Central memory CD4-positive, alpha-beta T cell (primary cell): ENCODE measurements around the gene POLA2.

Experiments
- DNase-seq: peaks from one replicate; pipeline ENCODE4 v3.0.0; 2022

POLA2 gene

DNA sequence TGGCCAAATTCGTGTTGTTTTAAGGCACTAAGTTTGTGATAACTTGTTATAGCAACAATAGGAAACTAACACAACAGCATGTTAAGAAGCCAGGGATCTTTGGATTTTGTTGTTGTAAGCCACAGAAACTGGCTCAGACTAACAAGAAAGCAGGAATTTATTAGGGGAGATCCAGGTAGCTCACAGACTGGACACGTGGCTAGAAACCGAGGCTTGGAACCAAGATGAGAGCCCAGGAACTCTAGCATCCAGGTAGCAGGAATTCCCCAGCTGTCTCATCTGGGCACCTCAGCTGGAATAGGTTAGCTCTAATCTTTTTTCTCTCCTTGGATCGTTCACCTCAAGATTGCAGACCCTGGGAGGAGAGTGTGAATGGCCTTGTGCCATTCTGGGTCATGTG is 24.9 kb downstream of the POLA2 start:
- no peak for DNase-seq

DNA sequence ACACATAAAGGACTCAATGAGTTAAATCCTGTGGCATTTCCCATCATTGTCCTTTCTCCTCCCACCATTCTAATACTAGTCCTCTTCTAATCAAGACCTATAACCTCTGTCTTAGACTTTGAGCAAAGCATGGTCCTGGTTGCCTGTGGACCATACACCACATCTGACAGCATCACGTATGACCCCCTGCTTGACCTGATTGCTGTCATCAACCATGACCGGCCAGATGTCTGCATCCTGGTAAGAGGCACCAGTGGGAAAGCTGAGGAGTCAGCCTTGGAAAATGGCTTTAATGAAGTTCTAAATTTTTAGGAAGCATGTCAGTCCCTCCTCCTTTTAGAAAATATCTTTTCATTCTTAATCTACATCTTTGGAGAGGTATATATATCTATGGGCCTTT is 25.8 kb downstream of the POLA2 start:
- DNase-seq = no peak

DNA sequence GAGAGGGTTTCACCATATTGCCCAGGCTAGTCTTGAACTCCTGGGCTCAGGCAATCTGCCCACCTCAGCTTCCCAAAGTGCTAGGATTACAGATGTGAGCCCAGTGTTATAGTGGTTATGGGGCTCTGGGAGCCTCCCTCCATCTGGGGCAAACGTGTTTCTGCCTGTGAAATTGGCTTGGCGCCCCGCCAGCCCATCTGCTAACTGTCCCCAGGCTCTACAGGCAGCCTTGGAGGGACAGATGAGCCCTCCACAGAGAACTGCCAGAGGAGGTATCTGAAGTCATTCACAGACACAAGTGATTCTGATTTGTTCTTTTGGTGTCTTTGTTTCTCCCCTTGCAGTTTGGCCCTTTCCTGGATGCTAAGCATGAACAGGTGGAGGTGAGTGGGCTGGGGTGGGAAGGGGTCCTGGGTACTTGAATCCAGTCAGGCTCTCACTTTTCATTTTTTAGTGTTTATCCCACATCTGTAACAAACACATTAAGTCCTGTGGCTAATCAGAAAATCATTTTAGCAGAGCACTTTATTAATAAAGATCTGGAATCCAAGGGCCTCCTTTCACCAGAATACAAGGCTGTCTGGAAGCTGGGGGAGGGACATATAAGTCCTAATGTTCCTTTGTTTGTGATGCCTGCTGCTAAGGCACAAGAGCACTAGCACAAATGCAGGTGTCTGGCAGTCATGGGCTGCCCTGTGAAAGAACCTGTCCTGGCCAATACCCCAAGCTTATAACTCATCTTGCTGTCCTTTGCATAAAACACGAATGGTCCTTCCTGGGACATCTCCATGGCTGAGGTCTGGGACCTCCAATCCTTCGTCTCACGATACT is 27.2 kb downstream of the POLA2 start:
- DNase-seq = no peak

DNA sequence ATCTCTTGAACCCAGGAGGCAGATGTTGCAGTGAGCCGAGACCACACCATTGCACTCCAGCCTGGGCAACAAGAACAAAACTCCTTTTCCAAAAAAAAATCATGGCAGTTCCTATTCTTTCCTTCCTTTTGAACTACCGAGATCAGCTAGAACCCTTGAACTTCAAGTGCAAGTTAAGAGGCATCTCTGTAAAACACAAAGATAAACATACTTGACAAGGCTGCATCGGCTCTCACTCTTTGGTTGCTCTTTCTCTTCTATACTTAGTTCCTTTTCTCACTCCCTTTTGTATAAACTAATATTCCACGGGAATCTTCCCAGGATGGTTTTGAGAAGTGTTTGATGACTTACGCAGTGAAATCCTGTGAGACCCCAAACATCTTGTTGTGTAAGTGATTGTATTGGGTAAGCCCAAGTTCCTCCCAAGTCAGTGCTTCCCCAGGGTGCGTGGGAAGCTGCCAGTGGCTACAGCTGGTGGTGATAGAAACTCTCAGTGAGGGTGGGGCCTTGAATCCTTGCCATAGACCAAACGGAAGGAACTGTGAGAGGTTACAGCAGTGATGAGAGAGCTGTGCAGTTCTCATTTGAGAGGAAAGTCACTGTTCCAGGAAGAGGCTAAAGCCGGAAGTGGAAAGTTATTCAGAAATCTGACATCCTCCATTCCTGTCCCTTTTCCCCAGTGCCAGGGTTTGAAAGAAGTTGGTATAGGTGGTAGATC is 28.8 kb downstream of the POLA2 start:
- DNase-seq = no peak

DNA sequence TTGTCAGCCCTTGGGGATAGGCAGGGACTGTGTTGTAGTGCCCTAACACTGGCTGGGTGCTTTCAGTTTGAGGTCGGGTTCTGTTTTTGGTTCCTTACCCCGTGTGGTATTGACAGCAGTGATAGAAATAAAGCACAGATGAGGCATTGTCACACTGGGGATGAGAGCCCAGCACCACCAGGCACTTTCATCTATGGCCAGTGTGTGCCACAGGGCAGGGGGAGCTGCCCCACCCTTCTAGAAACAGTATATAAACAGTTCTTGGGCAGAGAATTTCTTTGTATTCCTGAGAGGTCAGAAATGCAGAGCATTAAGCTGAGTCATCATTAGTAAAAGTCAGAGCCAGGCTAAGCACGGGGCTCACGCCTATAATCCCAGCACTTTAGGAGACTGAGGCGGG is 29.9 kb downstream of the POLA2 start:
- no peak for DNase-seq

DNA sequence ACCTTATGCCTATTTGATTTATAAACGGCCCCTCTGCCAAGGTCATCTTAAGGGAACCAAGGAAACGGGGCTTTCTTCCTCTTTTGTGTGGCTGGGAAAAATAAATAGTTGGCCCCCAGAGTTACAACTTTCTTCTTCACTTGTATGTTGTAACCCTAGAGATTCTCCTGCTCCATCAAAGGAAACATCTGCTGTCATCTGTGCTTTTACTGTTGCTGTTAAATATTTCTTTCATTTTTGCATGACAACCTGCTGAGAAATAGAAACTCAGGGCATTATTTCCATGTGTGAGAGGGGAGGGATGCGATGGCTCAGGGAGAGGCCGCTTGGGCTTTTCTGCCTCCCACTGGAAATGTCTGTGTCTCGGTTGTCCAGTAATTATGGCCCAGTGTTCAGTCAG is 31.1 kb downstream of the POLA2 start:
- DNase-seq = no peak

DNA sequence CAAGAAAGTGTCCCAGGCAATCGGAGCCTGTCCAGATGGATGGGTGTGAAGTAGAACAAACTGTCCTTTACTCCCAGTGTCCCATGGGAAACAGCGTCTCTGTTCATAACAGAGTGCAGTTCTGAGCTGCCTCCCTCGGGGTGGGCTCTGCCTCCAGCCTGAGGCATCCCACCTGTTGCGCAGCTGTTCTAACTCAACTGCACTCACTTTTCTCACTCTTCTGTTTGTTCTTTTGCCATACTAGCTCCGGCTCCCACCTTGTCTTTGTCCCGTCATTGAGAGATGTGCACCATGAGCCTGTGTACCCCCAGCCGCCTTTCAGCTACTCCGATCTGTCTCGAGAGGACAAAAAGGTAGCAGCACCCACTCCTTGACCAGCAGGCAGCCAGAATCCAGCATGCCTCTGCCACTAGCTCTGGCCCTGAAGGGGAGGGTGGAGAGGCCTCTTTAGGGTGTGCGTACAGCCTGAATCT is 32.2 kb downstream of the POLA2 start:
- DNase-seq = no peak

DNA sequence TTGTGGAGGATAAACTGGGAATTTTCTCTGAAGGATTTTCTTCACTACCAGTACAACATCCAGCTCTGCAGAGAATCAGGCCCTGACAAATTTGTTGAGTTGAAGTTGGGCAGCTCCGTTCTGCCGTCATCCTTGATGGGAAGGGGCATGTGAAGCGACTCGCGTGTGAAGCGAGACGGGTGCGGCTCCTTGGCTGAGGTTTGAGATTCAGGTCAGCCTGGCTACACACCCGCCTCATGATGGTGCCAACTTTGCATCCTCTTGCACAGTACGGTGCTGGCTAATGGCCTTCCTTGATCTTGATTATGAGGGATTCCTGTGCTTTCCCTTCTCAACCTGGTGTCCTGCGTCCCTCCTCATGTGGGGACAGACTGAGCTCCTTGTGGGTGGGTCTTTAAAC is 33.2 kb downstream of the POLA2 start:
- no peak for DNase-seq

DNA sequence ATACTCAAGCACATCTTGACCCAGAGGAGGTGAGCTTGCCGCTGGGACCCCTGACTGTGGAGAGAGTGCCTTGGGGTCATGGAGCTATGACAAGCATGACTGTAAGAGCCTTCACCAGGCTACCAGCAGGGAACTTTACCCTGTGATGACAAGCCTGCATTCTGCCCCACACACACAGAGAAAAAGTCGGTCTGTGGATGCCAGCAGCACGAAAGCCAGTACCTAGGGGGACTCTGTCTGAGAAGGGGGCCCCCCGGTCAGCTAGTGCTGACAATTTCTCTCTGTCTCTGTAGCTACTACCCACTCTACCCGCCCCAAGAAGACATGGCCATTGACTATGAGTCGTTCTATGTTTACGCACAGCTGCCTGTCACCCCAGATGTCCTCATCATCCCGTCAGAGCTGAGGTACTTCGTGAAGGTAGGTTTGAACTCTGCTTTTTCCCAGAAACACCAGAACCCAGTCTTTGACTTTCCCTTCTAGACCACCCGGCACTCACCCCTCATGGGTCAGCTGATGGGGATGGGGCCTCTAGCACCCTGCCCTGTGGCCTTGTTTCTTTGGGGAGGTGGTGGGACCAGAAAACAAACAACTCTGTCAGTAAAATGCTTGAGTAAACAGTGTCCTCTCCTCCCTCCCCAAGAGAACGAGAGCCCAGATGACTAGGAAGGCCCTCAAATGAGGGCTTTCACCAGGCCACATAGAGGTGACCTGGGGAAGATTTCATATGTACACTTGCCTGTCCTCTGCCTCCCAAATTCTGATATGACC is 34.0 kb downstream of the POLA2 start:
- DNase-seq = no peak

DNA sequence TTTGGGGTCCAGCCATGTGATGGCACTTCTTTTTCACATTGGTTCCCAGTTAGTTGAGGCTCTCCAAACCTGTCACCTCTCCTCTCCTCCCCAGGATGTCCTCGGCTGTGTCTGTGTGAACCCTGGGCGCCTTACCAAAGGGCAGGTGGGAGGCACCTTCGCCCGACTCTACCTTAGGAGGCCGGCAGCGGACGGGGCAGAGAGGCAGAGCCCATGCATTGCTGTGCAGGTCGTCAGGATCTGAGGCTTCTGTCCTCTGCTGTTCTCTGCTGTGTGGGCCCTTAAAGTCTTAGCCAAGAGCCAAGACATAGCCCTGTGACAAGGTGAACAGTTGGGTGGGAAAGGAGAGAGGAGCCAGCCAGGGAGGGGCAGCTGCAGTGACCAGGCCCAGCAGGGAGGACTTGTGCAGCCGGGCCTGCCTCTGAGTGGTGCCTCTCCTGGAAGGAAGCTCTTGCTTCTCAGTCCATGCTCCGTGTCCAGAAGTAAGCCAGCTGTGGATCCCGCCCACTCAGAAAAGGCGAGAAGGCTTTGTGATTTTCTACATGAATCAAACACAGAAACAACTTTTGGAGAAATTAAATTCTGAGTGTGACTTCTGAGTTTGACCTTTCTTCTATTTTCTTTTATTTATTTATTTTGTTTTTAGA is 35.4 kb downstream of the POLA2 start:
- no peak for DNase-seq

DNA sequence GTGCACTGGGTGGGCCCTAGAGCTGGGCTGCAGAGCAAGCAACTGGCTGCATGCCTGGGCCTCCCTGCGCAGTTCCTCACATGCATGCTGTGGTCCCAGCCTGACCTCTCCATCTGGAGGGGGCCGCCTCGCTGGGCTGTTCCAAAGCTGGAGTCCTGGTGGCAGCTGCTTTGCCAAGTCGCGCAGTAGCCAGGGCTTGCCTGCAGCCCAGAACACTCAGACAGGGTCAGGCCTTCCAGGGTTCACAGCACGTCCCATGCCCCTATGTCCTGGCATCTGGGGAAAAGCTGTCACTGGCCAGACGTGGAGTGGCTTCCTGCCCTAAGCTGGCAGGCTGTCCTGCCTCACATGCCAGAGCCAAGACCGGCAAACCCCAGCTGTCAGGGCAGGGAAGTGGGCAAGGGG is 36.4 kb downstream of the POLA2 start:
- DNase-seq = no peak

DNA sequence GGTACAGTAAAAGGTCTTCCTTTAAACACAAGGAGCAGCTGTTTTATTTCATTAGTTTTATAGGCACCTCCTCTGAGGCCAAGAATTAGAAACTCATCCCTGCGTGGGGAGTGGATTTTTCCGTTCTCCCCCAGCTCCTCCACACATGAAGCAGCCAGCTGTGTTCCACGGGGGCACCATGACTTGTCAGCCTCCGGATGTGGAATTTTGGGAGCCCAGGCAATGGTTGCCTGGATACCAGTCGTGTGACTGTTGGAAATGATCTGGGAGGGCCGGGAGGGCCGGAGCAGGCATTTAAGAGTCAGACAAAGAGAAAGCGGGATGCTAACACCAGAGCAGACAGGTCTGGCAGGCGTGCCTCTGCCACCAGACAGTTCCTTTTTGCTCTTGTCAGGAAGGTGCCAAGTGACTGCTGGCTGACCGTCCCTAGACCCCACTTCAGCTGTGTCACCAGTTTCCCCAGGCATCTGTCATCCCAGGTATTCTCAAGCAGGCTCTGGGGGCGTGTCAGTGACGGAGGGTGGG is 37.0 kb downstream of the POLA2 start:
- DNase-seq = no peak

DNA sequence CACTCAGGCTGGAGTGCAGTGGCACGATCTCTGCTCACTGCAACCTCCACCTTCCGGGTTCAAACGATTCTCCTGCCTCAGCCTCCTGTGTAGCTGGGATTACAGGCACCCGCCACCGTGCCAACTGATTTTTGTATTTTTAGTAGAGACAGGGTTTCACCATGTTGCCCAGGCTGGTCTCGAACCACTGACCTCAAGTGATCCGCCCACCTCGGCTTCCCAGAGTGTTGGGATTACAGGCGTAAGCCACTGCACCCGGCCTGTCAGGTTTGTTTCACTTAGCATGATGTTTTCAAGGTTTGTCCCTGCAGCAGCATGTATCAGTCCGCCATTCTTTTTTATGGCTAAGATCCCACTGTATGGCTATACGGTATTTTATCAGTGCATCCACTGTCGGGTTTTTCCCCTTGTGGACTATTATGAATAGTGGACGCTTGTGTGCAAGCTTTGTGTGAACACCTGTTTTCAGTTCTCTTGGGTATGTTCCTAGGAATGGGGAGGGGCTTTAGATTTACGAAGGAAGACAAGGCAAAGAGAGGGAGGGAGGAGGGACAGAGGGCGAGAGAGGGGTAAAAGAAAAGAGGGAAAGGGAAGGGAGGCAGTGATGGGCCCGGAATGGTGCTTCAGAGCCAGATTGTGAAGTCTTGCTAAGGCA is 39.0 kb downstream of the POLA2 start:
- DNase-seq = no peak

DNA sequence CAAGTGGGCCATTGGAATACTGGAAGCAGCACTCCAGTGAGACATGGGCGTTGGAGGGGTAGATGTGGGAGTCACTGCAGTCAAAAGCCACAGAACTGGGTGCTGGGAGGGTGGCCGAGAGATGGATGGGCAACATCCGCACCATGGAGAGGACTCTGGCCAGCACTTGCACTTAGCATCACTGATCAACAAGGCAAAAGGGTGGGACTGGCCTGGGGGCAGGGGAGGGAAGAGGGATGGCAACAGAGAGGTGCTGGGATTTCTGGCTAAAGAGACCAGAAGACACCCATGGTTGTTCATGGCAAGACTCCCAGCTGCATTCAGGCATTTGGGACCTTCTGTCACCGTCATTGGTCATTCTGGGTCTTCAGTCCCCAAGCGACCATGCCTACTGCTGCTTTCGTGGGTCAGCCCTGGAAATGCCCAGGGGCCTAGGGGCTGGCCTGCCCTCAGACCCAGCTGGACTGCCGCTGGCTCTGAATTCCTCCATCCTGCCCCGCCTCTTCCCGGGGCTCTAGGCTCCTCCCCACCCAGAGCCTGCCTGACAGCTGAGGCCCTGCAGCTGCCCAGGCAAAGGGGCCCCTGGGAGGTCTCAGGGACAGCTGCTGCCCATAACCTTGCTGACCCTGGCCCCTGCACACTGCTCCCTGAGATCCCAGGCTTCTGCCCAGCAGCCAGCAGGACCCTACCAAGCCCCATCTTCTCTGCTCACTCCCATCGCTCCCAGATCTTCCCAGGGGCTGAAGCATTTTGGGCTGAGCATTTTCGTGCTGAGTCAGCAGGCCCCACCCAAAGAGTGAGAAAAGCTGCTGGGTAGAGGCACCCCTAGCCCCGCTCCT is 39.9 kb downstream of the POLA2 start:
- no peak for DNase-seq

DNA sequence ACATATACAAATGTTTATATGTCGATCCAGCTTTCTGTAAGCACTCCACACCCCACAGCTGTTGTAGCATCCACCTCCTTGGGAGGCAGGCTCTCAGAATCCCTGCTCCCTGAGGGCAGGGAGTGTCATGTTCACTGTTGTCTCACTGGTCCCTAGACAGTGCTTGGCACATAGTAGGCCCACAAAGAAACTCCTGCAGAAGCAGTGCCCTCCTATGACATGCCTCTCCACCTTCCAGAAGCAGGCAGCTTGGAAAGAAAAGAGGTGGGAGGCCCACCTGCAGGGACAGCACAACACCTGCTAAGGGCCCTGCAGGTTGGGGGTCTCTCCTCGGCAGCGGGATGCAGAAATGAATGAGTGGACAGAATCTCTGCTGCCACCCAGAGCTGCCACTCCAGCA is 41.8 kb downstream of the POLA2 start:
- DNase-seq = no peak

DNA sequence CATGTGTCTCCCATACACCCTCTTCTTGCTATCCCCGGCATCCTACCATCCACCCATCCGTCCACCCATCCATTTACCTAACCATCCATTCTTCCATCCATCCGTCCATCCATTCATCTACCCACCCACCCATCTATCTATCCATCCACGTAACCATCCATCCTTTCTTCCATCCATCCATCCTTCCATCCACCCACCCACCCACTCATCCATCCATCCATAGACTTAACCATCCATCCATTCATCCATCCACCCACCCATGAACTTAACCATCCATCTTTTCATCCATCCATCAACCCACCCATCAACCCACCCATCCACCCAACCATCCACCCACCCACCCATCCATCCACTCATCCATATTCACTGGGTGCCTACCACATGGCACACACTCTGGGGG is 42.3 kb downstream of the POLA2 start:
- no peak for DNase-seq

DNA sequence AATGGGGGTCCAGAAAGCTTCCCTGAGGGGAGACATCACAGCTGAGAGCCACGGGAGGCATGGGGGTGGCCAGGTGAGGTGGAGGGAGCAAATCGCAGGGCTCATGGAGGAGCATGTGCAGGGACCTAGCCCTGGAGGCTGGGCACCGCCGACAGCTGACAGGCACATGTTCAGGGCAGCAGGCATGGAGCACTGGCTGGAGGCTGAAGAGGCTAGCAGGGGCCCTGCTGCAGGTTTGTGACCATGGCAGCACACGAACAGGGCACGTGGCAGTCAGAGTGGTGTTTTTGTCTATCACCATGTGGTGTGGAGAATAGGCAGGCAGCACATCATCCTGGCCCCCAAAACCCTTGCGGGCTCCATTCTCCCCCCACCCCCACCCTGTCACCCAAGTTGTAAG is 42.9 kb downstream of the POLA2 start:
- DNase-seq = no peak

DNA sequence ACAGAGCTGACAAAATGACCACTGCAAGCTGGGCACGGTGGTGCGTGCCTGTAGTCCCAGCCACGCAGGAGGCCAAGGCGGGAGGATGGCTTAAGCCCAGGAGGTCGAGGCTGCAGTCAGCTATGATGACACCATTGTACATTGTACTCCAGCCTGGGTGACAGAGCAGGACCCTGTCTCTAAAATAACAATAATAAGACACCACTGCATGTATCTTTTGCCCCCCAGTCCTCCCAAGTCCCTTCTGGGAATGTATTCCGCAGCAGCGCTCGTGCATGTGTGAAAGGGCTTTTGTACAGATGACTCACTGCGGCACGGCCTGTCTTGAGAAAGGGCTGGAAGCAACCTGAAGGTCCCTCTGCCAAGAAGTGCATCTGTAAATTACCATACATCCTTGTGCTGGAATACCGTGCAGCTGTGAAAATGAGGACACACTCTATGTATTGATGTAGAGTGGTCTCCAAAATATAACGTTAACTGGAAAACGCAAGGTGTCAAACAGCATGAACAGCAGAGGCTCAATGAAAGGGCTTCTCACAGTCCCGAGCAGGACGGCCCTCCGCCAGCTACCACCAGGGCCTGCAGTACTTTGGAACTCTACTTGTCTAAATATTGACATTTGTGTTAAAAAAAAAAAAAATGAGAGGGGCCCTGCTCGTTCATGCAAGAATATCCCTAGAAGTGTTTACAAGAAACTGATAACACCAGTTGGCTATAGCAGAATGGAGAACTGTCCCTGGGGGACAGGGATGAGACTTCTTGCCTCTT is 43.9 kb downstream of the POLA2 start:
- no peak for DNase-seq

DNA sequence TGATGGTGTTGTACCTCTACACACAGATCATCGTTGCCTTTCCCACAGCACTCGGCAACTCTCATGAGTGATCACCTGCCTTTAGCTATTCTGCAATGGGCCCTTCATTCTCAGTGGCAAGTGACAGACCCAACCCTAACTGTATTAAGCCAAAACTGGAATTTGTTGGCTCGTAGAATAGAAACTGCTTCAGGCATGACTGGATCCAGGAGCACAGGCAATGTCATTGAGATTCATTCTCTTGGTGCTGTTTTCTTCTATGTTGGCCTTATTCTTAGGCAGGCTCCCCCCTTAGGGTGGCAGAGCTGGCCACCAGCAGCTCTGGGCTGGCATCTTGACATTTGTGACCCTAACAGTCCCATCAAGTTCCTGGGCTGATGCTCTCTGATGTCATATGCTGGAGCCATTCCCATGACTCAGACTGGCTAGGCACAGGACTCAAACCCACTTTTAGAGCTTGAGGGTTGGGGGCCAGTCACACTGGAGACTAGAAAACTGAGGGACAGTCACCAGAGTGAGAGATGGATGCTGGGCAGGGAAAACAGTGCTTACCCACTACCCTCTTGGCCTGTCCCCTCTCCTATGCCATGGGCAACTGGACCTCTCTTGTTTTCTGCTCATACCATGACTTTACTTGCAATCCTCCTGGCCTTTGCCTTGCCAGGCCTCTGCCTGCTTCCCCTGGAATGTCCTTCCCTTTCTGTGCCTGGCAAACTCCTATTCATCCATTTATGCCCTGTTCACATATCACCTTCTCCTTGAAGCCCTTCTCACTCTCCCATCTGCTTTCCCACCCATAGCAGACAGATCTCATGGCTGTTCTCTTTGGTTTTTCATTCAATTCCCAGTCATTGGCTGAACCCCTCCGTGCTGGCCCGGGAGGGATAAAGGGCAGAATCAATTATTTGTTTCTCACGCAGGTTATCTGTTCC is 45.8 kb downstream of the POLA2 start:
- no peak for DNase-seq
